DOHH2 (cell line): ENCODE measurements around the gene TSPAN32.

Experiments
- EZH2phosphoT487 ChIP-seq: fragments of 200-600 bp; sonication (generic); IDR thresholded peaks from 2 replicates; pipeline ENCODE4 v1.6.1; 2017; ENCODE audit warnings: borderline replicate concordance, mild to moderate bottlenecking, antibody characterized with exemption, low read length, moderate library complexity, mixed read lengths
- TF ChIP-seq, protein P1 (sequence below): fragments of 200-600 bp; sonication (generic); IDR thresholded peaks from one replicate; pipeline ENCODE4 v1.5.1; 2014; ENCODE audit warnings: antibody characterized with exemption, mild to moderate bottlenecking, low read depth, low read length; ENCODE audit not compliant: poor library complexity, severe bottlenecking

DNA sequence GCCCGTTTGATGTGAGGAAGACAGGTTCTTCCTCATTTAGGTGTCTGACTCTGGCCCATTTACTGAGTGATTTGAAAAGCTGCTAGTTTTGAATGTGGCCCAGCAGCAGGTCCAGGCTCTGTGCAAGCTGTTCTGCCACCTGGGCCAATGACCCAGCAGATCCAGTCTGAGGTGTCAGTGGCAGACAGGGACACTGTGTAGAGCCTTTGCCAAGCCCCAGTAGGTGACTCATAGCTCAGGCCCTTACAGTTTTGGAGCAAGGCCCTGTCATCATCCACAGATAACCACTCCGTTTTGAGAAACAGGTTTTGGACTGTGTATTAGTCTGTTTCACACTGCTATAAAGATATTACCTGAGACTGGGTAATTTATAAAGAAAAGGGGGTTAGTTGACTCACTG lies 23.9 kb downstream of the TSPAN32 start:
- TF ChIP-seq, protein P1, sequence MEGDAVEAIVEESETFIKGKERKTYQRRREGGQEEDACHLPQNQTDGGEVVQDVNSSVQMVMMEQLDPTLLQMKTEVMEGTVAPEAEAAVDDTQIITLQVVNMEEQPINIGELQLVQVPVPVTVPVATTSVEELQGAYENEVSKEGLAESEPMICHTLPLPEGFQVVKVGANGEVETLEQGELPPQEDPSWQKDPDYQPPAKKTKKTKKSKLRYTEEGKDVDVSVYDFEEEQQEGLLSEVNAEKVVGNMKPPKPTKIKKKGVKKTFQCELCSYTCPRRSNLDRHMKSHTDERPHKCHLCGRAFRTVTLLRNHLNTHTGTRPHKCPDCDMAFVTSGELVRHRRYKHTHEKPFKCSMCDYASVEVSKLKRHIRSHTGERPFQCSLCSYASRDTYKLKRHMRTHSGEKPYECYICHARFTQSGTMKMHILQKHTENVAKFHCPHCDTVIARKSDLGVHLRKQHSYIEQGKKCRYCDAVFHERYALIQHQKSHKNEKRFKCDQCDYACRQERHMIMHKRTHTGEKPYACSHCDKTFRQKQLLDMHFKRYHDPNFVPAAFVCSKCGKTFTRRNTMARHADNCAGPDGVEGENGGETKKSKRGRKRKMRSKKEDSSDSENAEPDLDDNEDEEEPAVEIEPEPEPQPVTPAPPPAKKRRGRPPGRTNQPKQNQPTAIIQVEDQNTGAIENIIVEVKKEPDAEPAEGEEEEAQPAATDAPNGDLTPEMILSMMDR: no peak
- no peak for TF ChIP-seq EZH2phosphoT487
